ENCODE data around the gene B3GAT1. TPM values are rescaled to one million over a fixed set of nuclear protein-coding genes. Genes with fewer than 3 reads are reported as not detected.

B3GAT1 gene
- polyA plus RNA-seq, 1 donor: 4.8 TPM

DNA sequence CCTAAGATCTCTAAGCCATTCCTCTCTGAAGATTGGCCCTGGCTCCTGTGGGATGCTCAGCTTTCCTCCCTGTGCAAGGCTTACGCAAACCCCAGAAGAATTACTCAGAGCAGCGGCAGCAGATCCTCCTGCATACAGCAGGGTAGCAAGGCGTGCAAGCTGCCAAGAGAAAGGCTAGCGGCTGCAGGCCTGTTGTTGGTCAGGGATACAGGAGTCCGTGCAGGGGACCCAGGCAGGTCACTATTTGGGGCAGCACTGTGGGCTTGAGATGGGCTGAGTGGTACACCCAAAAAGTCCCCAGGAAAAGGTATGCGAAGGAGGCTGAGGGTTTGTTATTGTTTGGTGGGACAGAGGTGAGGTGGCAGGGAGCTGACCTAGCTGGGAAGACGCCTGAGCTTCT is 78.7 kb downstream of the B3GAT1 start:
- no peak for DNase-seq

DNA sequence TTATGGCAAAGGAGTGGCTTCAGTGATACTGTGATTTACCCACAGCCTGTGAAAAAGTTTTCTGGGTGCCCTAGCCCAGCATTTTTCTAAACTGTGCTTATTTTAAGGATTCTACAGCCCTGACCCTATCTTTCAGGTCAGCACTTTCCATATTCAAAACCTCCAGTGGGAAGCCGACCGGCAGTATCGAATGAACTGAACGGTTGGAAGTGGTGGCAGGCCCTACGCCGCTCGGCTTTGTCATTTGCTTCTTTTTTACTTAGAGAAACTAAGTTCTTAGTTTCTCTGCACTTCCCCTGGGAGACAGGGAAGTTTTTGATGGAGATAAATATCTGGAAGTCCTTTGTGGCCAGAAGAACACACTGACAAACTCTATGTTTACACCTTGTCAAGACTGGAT is 79.3 kb downstream of the B3GAT1 start:
- no peak for DNase-seq

DNA sequence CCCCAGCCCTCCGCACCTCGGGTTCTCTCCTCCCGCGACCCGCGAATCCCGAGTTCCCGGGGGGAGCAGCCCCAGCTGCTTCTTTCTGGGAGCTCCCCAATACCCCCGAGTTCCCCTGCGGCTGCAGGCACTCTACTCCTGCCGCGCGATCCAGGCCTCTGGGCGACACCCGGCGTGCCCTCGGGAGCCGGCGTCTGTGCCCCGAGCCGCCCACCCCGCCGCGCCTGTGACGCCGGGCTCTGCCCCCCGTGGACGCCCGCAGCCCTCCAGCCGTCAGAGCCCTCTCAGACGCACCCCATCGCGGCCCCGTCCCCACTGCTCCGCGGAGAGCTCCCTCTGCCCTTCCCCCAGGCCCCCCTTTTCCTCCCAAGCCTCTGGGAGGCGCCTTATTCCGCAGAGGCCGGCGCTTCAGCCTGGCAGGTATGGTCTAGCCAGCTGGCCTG is 79.8 kb downstream of the B3GAT1 start:
- no peak for DNase-seq

DNA sequence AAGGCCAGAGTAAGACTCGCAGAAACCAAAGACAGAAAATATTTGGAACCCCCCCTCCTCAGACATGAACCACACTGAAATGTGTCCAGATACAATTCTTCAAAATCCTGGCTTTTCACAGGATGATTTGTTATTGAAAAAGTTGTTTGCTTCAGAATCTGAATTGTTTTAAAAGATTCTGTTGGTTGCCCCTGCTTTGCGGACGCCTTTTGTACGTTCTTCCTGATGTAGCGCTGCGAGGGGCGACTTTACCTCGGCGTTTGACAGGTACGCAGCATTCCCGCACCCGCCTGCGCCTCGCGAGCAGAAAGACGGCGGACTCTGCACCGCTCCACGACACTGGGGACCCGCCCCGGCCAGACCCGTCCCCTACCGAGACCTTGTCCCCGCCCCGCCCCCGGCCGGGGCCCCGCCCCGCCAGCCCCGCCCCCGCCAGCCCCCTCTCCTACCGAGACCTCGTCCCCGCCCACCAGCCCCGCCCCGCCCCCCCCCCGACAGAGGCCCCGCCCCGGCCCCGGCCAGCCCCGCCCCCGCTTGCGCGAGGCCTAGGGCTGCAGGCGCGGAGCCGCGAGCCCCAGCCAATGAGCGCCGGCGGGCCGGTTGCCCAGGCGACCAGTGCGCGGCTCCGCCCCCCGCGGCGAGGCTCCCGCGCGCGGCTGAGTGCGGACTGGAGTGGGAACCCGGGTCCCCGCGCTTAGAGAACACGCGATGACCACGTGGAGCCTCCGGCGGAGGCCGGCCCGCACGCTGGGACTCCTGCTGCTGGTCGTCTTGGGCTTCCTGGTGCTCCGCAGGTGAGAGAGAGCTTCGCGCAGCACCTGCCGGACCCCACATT is 80.5 kb downstream of the B3GAT1 start, which contains the start of gene GLB1L2:
TSS of gene GLB1L2 (plus strand) at position 635 of the 835 bp plus-strand sequence. CDS start at position 709, 74 bp downstream.
- DNase-seq: peak; percentile 61

DNA sequence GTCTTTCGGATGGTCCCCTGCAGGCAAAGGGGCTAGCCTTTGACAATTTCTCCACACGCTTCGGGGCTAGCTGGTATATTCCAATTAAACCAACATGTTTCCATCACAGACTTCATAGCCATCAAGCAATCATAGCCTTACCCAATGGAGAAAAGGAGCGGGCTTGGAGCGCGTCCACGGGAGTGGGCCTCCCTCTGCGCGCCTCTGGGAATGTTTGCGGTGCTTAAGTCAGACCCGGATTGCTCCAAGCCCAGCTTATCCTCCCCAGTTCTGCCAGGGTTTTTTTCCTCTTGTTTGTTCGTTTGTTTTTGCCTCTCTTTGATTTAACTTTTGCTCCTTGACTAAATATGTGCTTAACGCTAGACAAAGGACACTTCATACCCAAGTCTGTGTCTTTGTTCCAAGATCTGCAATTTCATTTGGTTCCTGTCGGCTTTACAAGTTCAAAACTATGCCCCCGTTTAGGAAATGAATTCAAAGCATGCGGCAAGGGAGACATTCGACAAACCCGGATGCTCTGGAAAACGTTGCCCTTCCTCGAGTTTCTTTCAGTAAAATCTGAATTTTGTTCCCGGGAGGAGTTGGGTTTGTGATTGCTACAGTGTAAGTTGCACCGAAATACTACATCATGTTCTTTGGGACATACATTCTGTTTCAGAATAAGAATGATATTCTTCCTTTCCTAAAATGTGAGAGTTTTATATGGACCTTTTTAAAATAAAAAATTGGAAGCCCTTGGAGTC is 81.3 kb downstream of the B3GAT1 start:
- DNase-seq: no peak

Other genes with a start within 250 kb of the B3GAT1 start
- 38.0 TPM for gene NCAPD3, start 188.3 kb downstream of the B3GAT1 start, polyA plus RNA-seq (ENCODE audit: insufficient read length)
- gene VPS26B, start 187.6 kb downstream of the B3GAT1 start, polyA plus RNA-seq (ENCODE audit: insufficient read length): 63.6 TPM
- 74.7 TPM for gene THYN1, start 158.9 kb downstream of the B3GAT1 start, polyA plus RNA-seq (ENCODE audit: insufficient read length)
- 58.4 TPM for gene ACAD8, start 158.7 kb downstream of the B3GAT1 start, polyA plus RNA-seq (ENCODE audit: insufficient read length)
- gene GLB1L3, start 135.9 kb downstream of the B3GAT1 start, polyA plus RNA-seq (ENCODE audit: insufficient read length): 1.9 TPM
- 24.7 TPM for gene GLB1L2, start 80.3 kb downstream of the B3GAT1 start, polyA plus RNA-seq (ENCODE audit: insufficient read length)

Data from left kidney (tissue), 2 donors.